Measurements from ENCODE around the gene APP. TPM values are rescaled to one million over a fixed set of nuclear protein-coding genes. Genes with fewer than 3 reads are reported as not detected.

APP gene
- total RNA-seq, 4 donors from 2014 or later = 209 to 297 (median 240) TPM

DNA sequence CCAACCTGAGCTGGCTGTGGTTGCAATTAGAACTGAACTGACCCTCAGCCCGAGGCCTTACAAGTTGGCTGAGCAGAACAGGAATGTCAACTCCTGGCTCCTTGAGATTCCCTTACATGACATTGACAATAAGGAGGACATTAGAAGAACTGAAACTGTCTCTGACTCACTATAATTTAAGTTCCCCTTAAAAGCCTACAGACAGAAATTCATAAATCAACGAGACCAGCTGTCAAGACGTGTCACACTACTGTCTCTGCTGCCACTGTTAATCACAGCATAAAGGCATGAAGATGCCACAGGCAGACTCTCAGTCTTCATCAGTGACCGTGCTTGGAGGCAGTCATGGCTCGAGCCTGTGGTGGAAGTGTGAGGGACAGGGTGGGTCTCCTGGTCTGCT is 267.0 kb downstream of the APP start:
- TF ChIP-seq, protein P1, sequence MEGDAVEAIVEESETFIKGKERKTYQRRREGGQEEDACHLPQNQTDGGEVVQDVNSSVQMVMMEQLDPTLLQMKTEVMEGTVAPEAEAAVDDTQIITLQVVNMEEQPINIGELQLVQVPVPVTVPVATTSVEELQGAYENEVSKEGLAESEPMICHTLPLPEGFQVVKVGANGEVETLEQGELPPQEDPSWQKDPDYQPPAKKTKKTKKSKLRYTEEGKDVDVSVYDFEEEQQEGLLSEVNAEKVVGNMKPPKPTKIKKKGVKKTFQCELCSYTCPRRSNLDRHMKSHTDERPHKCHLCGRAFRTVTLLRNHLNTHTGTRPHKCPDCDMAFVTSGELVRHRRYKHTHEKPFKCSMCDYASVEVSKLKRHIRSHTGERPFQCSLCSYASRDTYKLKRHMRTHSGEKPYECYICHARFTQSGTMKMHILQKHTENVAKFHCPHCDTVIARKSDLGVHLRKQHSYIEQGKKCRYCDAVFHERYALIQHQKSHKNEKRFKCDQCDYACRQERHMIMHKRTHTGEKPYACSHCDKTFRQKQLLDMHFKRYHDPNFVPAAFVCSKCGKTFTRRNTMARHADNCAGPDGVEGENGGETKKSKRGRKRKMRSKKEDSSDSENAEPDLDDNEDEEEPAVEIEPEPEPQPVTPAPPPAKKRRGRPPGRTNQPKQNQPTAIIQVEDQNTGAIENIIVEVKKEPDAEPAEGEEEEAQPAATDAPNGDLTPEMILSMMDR (IDR thresholded peaks at IDR 0.05) = no peak
- Histone ChIP-seq H3K27ac (no peak overlapping the region), H3K9me3 (no peaks in the 10 kb centered on the region), H3K4me3 (no peak overlapping the region), H3K36me3 (no peaks in the 10 kb centered on the region), H3K4me1 (peaks cover 0 to 11% (median 0%) of the 10 kb centered on the region in 4 donors), H3K27me3 (no peaks in the 10 kb centered on the region)
- no peak for DNase-seq

DNA sequence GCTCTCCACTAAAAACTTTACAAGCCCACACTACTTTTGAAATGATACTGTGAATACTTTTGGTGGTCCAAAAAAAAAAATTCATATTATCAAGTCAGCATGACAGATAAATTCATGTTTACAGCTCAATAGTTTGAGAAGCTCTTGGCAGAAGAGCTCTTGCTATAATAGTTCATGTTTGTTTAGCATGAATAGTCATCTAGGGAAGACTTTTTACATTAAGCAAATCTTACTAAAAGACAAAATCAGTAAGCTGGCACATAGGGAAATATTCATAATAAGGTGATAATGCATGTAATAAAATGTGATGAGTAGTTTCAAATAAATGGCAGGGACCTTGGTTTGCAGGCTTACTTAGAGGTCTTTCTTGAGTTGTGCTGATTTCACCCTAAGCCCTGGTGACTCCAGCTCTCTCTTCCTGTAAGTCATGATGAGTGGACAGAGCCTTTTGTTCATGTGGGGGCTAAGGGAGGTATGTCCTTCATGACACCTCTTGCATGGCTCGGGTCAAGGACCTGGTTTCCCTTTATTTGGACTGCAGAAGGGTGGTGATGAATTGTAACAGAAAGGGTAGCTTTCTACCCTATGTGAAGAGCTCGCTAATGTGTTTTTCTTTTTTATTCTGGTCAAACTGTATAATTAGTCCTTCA is 269.1 kb downstream of the APP start:
- Histone ChIP-seq H3K9me3 (no peaks in the 10 kb centered on the region), H3K36me3 (peaks cover 0 to 3% (median 0%) of the 10 kb centered on the region in 3 donors), H3K4me1 (peaks cover 0 to 3% (median 0%) of the 10 kb centered on the region in 4 donors), H3K27ac (no peak overlapping the region), H3K4me3 (no peak overlapping the region), H3K27me3 (no peaks in the 10 kb centered on the region)
- TF ChIP-seq, protein P1 (IDR thresholded peaks at IDR 0.05) = no peak
- TF ChIP-seq POLR2A (IDR thresholded peaks at IDR 0.05) = no peak
- no peak for DNase-seq

DNA sequence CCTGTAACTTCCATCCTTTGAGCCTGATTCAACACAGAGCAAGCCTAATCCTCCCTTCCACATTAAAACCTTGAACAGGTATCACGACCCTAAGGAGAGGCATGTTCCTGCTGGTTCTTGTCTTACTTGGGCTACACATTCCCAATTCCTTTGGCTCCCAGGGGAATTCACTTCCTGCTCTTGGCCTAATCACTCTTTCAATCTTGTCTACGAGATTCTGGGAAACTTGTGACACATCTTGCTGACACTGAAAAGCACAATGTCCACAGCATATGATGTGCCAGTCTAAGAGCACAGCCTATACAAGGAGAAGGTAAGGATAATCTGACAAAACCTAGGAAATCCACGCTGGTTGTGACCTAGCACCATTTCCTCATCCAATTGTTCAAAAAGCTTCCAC is 271.9 kb downstream of the APP start:
- H3K27me3 ChIP-seq = no peaks in the 10 kb centered on the region
- no peak for TF ChIP-seq POLR2A (IDR thresholded peaks at IDR 0.05)
- TF ChIP-seq, protein P1 (IDR thresholded peaks at IDR 0.05) = no peak
- peaks cover 0 to 3% (median 0%) of the 10 kb centered on the region in 3 donors for H3K36me3 ChIP-seq
- H3K9me3 ChIP-seq = no peaks in the 10 kb centered on the region
- DNase-seq = no peak
- no peak overlapping the region for H3K27ac ChIP-seq
- H3K4me1 ChIP-seq = no peaks in the 10 kb centered on the region
- H3K4me3 ChIP-seq = no peak overlapping the region

DNA sequence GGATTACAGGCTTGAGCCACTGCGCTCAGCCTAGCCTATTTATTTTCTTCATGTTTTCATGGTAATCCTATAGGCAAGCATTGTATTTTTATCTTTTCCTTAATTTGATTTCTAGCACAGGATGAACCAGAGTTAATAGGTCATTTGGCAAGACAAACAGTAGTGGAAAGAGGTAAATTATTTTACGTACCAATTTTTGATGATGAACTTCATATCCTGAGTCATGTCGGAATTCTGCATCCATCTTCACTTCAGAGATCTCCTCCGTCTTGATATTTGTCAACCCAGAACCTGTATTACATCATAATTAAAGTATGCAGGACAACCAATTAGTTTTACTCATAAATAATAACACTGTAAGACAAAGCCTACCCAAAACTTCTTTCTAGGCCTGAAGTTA is 273.2 kb downstream of the APP start:
- H3K4me3 ChIP-seq = no peak overlapping the region
- no peaks in the 10 kb centered on the region for H3K4me1 ChIP-seq
- H3K36me3 ChIP-seq = peaks cover 0 to 3% (median 0%) of the 10 kb centered on the region in 3 donors
- no peak for DNase-seq
- no peaks in the 10 kb centered on the region for H3K9me3 ChIP-seq
- TF ChIP-seq, protein P1 (IDR thresholded peaks at IDR 0.05) = no peak
- TF ChIP-seq POLR2A (IDR thresholded peaks at IDR 0.05) = no peak
- no peaks in the 10 kb centered on the region for H3K27me3 ChIP-seq
- H3K27ac ChIP-seq = no peak overlapping the region

DNA sequence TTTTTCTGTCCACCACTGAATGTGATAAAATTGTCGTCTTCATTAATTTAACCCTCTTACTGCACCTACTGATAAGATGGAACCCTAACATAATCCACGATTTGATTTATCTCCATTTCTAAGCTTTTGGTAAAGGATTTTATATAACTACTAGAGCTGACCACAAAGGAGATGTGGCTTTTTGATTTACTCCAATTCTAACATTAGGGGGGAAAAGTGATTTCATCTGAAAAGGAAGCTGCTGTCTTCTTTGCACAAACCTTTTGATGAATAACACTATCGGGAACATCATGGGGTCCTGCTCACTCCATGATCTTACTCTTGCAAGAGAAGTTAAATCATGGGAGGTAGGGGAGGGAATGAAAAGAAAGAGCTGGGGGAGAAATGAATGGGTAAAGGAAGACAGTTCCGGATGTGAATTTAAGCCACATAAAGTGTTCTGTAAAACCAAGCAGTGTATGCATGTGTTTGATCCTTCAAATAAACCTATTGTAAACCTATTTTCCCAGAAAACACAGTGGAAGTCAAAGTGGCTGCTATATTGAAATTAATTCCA is 274.0 kb downstream of the APP start:
- H3K27me3 ChIP-seq = no peaks in the 10 kb centered on the region
- peaks cover 0 to 4% (median 0%) of the 10 kb centered on the region in 3 donors for H3K36me3 ChIP-seq
- DNase-seq = no peak
- no peak overlapping the region for H3K27ac ChIP-seq
- H3K9me3 ChIP-seq = no peaks in the 10 kb centered on the region
- no peak for TF ChIP-seq POLR2A (IDR thresholded peaks at IDR 0.05)
- TF ChIP-seq, protein P1 (IDR thresholded peaks at IDR 0.05) = no peak
- no peak overlapping the region for H3K4me3 ChIP-seq
- H3K4me1 ChIP-seq = no peaks in the 10 kb centered on the region
